HG02763 (cell line): ENCODE results near the gene GOSR1.
"Not testable (repeated sequence)": the region's sequence is repeated elsewhere in the genome, so short reads cannot be mapped to it uniquely, and the experiment has no call there.

Source experiments
- ATAC-seq: cut with Tn5 transposase; IDR thresholded peaks from one replicate; pipeline ENCODE4 v1.9.1; 2021; ENCODE audit warnings: mild to moderate bottlenecking, moderate library complexity; ENCODE audit not compliant: unreplicated experiment

The GOSR1 gene

DNA sequence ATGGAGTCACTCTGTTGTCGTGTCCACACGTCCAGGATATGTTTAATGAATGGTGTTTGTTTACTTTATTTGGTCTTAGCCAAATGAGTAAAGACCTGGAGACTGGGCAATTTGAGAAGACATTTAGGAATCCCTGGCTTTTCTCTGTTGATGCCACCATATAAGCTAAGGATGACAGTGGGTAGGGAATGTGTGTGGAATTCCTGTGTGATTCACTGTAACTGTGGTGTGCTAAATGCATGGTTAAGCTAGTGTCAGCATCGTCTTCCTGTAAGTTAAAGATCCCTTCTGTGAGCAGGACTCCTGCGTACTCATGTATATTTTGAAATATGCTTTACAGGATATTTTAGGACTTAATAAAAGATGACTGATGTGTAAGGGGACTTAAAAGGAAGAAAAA, 26.4 kb downstream of the GOSR1 start:
- ATAC-seq: no peak

DNA sequence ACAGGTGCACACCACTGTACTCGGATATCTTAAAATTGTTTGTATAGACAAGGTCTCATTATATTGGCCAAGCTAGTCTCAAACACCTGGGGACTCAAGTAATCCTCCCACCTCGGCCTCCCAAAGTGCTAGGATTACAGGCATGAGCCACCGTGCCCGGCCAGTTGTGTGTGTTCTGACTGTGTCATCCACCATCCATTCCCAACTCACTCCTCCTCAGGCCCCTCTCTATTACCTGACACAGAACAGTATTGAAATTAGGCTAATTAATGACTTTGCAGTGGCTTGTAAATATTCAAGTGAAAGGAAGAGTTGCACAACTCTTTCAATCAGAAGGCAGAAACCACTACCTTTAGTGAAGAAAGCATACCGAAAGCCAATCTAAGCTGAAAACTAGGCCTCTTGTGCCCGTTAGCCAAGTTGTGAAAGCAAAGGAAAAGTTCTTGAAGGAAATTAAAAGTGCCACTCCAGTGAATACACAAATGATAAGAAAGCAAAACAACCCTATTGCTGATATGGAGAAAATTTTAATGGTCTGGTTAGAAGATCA, 28.7 kb downstream of the GOSR1 start:
- ATAC-seq: no peak

DNA sequence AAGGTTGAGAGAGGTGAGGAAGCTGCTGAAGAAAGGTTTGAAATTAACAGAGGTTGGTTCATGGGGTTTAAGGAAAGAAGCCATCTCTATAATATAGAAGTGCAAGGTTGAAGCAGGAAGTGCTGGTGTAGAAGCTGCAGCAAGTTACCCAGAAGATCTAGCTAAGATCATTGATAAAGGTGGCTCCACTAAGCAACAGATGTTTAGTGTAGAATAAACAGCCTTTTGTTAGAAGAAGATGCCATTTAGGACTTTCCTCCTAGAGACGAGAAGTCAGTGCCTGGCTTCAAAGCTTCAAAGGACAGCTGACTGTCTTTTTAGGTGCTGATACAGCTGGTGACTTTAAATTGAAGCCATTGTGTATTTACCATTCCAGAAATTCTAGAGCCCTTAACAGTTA, 29.3 kb downstream of the GOSR1 start:
- no peak for ATAC-seq

DNA sequence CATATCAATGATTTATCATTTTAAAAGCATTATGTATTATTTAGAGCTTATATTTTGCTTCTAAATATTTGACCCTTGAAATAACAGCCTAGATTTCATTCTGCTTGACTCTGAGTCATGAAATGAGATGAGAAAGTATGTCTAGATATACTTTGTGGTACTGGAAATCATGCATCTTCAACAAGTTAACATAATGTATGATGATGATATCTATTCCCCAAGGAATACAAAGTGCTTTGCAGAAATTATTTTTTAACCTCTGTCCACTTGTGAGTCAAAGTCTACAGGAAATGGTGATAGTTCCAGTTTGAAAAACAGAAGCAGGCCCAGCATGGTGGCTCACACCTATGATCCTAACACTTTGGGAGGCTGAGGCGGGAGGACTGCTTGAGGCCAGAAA, 36.1 kb downstream of the GOSR1 start:
- no peak for ATAC-seq

DNA sequence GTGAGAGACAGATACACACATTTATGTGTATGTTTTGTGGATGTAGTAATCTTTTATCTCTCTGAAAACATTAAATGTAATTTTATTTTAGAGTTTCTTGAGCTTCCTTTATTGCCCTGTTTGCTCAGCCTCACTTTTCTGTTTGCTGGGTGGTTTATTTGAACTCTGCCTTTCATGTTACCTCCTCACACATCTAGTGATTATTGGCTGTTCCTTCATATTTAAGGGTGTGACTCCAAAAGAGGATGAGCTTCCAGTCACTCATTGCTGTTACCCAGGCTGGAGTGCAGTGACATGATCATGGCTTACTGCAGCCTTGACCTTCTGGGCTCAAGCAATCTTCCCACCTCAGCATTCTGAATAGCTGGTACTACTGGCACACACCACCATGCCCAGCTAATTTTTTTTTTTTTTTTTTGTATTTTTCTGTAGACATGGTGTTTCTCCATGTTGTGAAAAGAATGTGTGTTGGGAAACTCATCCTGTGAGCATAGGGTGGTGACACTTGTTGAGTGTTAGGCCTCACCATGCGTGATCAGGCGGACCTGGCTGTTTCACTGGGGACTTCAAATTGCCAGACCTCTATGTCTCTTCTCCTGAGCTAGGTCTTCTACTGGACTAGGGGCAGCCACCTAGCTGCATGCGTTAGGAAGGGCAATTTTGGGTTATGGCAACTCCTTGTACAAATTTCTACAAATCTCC, 37.8 kb downstream of the GOSR1 start:
- no peak for ATAC-seq

DNA sequence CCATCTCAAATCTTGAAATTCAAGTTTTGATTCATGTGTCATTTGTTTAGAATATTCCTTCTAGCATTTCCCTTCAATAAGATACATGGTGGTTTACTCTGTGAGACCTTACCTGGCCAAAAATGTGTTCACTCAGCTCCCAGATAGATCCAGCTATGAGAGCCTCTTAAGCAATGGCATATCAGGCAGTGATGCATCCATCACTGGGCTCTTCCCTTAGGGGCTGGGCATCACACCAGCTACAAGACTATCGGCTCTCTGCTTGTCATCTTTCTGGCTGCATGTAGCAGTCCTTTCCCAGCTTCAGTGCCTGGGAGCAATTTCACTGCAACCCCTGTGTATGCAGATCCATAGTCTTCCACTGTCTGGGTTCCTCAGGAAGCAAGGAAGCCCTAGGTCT, 40.6 kb downstream of the GOSR1 start:
- no peak for ATAC-seq

DNA sequence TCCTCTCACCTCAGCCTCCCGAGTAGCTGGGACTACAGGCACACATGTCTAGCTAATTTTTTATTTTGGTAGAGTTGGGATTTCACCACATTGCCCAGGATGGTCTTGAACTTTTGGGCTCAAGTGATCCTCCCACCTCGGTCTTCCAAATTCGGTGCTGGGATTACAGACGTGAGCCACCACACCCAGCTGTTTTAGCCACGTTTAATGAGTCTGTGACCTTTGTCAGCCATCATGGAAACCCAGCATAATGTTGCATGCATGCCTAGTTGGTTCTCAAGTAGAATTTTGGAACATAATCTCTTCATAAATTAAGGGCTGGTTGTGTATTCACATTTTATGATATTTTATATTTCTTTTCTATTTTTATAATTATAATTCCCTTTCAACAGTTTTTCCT, 42.0 kb downstream of the GOSR1 start:
- ATAC-seq: no peak

DNA sequence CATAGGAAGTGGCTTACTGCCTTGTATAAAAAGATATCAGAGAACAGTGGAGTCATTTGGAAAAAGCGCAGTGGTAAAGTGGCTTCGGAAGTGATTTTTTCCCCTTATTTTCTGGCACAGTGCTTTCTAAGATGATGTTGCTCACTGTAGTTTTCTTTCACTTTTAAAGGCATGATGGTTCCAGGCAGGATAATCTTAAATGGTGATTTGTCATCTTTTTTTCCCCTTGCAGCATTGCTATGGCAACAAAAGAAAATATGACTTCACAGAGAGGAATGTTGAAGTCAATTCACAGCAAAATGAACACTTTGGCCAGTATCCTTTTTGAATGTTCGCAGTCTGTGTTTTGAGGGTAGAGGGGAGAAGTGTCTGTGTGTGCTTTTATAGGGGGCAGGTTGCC, 42.5 kb downstream of the GOSR1 start:
- ATAC-seq: no peak

DNA sequence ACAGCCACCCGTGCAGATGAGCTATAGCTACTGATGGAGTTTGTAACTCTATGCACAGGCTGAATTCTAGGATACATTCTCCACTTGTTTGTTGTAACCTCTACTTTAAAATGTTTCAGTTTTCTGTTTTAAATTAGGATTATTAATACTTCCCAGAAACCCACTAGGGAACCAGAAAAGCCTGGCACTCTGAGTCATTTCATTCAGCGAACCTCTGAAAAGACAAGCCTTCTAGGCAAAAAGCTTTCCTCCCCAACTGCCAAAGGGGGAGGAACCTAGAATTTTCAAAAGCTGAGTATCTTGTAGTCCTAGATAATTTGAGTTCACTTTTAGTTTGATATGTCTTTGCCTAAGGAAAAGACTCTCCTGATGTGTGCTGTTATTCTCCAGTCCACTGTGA, 43.2 kb downstream of the GOSR1 start:
- ATAC-seq: no peak

DNA sequence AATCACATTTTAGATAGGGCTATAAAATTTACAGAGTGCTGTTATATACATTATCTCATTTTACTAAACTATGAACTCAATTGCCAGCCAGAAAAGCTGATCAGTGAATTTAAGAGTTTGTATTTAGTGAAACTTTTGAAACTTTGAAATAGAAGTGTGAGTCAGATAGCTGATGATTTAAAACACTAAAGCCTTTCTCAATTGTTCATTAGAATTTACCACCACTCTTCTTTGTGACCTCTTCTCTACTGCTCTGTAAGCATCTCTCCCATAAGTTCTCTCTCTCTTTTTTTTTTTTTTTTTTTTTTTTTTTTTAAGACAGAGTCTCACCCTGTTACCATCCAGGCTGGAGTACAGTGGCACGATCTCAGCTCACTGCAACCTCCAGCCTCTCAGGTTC, 43.7 kb downstream of the GOSR1 start:
- no peak for ATAC-seq

DNA sequence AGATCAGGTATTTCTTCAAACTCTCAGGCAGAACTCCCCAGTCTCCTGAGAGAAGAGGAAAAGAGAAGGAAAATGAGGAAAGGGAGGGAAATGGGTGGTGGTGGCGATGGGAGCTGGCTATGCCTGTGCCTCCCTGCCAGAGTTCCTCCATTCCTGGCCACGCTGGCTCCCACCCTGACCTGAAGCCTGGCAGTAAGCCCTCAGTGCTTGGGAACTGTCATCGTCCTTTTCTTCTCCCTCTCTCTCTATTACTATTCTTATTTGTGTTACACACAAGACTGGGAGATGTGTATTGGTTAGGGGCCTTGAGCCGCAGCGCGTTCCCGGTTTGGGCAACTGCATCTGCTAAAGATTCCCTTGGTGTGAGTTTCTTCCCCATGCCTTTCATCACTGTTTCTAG, 44.6 kb downstream of the GOSR1 start:
- ATAC-seq: no peak

DNA sequence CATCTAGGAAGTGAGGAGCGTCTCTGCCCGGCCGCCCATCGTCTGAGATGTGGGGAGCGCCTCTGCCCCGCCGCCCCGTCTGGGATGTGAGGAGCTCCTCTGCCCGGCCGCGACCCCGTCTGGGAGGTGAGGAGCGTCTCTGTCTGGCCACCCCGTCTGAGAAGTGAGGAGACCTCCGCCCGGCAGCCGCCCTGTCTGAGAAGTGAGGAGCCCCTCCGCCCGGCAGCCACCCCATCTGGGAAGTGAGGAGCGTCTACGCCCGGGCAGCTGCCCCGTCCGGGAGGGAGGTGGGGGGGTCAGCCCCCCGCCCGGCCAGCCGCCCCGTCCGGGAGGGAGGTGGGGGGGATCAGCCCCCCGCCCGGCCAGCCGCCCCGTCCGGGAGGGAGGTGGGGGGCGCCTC, 46.0 kb downstream of the GOSR1 start:
- not testable (repeated sequence) for ATAC-seq

DNA sequence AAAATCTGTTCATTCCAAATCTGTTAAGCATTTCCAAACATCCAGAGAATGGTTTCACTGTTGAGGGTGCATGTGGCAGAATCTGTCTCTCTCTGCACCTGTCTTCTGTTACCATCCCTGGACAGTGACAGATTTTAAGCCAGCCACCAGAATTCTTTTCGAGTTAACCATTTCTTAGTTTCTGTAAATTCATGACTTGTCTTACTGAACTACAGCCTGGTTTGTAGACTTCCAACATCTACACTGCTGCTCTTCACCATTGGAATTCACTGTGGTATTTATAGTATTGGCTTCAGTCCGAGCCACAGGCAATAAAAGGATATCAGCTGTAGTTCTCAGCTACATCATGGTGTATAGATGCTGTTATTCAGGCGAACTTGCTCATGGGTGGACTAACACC, 47.6 kb downstream of the GOSR1 start:
- ATAC-seq: no peak

DNA sequence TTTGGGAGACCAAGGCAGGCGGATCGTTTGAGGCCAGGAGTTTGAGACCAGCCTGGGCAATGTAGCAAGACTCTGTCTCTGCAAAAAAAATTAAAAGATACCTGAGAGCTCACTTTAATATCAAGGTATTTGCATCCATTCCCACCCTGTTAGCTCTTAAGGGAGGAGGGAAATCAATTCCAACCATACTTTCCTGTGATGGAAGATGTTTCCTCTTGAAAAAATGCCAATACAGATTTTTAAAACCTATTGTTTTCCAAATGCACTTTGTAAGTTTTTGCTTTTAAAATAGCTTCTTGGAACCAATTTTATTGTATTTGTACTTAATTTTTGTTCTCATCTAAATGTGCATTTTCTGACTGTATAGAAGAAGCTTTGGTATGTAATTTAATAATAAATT, 49.2 kb downstream of the GOSR1 start:
- ATAC-seq: no peak

DNA sequence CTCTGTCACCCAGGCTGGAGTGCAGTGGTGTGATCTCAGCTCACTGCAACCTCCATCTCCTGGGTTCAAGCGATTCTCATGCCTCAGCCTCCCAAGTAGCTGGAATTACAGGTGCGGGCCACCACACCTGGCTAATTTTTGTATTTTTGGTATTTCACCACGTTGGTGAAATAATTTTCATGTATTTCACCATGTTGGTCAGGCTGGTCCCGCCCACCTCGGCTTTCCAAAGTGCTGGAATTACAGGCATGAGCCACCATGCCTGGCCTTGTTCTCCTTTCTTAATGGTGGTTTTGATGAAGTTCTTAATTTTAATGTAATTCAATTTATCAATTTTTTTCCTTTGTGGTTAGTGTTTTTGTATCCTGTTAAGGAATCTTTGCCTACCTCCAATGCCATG, 51.5 kb downstream of the GOSR1 start:
- not testable (repeated sequence) for ATAC-seq

DNA sequence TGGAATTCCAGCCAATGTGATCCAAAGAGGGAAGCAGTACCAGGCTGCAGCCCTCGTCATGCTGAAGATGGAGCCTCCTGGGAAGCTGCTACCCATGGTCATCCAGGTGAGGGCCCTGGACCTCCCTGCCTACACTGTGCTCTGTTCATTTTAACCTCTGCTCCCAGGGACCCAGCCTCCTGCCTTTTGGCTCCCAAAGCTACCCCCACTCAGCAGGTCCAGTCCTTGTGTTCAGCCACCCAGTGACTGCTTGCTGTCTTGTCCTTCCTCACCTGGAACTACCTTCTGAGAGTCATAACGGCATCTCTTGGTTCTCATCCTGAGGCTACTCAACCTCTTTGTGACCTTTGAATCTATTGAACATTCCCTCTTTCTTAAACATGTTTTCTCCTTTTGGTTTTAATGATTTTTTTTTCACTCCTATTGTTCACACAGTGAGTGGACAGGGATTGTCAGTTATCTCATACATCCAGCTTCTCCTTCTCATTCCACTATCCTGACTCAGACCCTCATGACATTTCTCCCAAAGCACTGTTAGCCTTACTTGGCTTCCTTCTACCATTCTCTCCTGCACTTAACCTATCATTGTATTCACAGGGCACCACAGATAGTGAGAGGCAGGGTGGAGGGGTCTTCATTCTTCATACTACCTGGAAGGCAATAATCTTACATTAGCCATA, 53.3 kb downstream of the GOSR1 start:
- ATAC-seq: no peak

DNA sequence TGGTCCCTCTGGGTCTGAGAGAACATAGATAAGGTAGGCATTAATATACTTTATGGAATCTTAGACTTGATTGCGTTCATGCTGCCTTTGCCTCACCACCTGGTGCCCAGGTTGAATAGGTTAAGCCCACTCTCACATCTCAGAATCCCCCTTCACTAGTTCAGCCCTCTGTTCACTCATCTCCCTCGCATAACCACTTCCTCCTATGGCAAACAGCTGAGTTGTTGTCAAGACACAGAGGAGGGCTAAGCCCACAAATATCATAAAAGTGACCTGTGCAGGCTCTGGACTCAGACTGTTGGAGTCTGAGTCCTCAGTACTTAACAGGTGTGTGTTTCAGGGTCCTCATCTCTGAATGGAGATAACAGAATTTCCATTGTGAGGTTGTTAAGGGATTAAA, 55.7 kb downstream of the GOSR1 start:
- ATAC-seq: no peak

DNA sequence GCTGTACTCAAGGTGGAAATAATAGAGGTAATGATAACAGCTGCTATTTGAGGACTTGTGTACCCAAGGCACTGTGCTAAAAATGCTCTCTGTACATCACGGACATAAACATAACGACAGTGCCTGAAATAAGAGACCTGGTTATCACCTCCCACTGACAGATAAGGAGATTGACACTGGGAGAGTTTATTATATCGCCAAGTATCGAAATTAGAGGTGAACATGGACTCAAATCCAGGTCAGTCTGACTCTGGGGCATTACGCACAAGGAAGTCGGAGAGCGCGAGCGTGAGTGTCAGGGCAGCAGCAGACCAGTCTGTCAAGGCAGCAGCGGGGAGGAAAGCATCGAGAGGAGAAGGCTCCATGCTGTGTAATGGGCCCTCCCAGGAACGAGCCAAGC, 57.1 kb downstream of the GOSR1 start:
- no peak for ATAC-seq

DNA sequence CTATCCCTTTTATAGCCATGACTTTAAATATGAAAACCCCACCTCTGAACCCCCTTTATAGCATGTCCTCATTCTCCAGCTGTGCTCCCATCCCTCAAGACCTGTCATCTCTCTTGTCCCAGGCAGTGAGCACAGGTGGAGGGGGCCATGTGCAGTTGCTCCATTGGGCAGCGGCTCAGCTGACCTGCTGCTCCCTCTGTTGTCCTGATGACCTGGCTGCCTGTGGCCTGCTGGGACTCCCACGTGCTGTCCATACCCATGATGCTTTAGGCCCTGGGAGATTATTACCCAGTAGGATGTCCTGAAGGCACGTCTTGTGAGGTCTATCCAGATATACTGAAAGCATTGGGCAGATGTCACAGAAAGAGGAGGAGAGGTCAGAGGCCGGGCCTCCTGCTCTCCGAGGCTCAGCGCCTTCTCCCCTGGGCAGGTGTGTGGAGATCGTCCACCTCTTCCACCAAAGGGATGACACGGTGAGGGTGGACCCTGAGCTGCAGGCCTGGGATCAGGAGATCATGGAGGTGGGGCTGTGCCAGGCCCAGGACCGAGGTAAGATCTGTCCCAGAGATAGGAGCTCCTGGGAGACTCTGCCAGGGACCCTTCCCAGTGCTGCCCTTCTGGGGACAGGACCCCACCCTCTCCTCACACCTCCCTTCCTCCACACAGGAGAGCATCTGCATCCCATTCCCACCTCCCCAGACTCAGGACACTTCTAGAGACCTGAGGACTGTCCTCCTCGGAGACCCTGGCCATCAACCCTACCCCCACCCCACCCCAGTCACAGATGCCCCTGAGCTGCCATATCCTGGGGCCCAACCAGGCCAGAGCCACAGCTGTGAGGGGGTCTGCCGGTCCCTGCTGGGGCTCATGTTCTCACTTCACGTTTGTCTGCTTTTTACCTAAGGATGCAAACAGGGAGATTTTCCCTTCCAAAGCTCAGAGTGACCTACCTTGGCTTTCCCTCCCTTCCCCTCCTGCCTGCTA, 58.0 kb downstream of the GOSR1 start:
- ATAC-seq: no peak

DNA sequence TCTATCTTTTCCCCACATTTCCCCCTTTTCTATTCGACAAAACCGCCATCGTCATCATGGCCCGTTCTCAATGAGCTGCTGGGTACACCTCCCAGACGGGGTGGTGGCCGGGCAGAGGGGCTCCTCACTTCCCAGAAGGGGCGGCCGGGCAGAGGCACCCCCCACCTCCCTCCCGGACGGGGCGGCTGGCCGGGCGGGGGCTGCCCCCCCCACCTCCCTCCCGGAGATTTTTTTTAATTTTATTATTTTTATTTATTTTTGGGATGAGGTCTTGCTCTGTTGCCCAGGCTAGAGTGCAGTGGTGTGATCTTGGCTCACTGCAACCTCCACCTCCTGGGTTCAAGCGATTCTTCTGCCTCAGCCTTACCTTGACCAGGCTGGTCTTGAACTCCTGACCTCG, 59.6 kb downstream of the GOSR1 start:
- ATAC-seq: not testable (repeated sequence)

DNA sequence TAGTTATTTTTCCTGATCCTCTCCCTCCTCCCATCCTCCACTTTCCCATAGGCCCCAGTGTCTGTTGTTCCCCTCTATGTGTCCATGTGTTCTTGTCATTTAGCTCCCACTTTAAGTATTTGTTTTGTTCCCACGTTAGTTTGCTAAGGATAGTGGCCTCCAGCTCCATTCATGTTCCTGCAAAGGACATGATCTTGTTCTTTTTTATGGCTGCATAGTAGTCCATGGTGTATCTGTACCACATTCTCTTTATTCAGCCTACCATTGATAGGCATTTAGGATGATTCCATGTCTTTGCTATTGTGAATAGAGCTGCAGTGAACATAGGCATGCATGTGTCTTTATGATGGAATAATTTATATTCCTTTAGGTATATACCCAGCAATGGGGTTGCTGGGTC, 60.5 kb downstream of the GOSR1 start:
- ATAC-seq: not testable (repeated sequence)
